Measurements from ENCODE around the gene NAALADL2. TPM values are rescaled to one million over a fixed set of nuclear protein-coding genes. Genes with fewer than 3 reads are reported as not detected.

NAALADL2 gene
- total RNA-seq, 1 donor = 13.4 TPM

DNA sequence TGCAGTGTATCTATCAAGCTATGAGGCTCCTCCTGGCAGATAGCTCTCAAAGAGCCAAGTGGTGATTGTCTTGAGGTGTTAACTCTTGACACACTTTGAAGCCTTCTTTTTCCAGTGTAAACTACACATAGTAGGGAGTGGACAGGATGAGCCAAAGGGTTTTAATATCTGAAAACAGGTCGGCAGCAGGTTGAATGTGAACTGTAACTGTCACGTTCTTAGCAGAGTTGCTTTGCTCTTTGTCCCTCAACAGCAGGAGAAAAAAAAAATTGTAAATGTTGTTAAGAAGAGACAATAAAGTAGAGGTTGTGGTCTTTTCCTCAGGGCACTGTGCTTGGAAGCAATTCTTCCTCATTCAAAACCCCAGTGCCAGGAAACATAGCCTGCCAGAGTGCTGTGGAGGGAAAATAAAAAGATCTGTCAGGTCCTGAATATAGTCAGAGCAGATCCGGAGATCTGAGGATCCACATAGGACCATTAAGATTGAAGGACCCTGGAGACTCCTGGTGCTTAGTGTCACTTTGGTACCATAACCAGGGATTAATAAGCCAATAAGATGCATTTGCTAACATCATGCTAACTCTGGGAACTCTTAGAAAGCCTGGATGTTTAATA, 229.7 kb downstream of the NAALADL2 start:
- TF ChIP-seq, protein P1, sequence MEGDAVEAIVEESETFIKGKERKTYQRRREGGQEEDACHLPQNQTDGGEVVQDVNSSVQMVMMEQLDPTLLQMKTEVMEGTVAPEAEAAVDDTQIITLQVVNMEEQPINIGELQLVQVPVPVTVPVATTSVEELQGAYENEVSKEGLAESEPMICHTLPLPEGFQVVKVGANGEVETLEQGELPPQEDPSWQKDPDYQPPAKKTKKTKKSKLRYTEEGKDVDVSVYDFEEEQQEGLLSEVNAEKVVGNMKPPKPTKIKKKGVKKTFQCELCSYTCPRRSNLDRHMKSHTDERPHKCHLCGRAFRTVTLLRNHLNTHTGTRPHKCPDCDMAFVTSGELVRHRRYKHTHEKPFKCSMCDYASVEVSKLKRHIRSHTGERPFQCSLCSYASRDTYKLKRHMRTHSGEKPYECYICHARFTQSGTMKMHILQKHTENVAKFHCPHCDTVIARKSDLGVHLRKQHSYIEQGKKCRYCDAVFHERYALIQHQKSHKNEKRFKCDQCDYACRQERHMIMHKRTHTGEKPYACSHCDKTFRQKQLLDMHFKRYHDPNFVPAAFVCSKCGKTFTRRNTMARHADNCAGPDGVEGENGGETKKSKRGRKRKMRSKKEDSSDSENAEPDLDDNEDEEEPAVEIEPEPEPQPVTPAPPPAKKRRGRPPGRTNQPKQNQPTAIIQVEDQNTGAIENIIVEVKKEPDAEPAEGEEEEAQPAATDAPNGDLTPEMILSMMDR (IDR thresholded peaks at IDR 0.05; ENCODE audit: insufficient read depth, low read depth, low read length) = no peak
- DNase-seq (ENCODE audit: low read depth) = no peak
- H3K4me3 ChIP-seq (ENCODE audit: low read depth, low read length) = no peak overlapping the region

DNA sequence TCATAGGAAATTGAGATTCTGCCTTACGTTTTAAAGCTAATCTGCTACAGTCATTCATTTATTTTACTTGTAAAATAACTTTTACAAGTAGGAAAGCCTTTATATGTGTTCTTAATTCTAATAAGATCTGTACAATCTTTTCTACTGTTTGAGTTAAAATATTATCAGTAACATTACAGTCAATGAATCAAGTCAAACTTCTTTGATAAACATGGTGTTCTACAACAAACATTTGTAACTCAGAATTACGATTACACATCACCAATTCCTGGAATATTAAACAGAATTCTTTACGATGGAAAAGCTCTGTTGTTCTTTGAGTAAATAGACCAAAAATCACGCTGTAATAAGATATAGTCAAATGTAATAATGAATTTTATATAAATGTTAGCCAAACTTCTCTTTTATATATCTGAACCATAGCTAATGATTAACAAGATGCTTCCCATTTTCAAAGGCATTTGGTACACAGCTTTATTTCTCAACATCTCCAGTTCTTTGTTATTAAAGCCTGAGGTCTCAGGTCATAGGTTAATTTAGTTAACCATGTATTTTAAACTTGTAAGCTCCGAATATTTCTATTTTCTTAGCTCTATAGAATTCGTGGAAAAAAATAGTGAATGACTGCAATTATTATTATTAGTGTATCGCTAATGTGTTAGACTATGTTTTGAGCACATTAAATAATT, 232.4 kb downstream of the NAALADL2 start:
- DNase-seq (ENCODE audit: low read depth) = no peak
- TF ChIP-seq, protein P1 (IDR thresholded peaks at IDR 0.05; ENCODE audit: insufficient read depth, low read depth, low read length) = no peak
- no peak overlapping the region for H3K4me3 ChIP-seq (ENCODE audit: low read depth, low read length)

DNA sequence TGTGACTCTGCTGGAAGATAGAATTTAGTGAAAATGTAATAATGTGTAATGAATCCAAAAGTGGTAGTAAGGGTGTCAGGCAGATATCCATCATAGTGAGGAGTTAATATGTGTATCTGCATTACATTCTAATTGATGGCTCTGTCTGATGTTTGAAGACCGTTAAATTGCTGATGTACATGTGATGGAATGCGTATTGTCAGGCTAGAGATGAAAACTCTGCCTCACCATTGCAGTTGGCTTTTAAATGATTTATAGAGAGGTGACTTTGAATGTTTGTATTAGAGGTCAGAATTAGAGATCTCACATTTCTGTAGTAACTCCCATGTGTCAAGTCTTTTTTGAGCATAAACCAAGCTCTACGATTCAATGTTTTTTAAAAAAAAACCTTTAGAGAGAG, 234.6 kb downstream of the NAALADL2 start:
- no peak for DNase-seq (ENCODE audit: low read depth)
- H3K4me3 ChIP-seq (ENCODE audit: low read depth, low read length) = no peak overlapping the region
- TF ChIP-seq, protein P1 (IDR thresholded peaks at IDR 0.05; ENCODE audit: insufficient read depth, low read depth, low read length) = no peak

DNA sequence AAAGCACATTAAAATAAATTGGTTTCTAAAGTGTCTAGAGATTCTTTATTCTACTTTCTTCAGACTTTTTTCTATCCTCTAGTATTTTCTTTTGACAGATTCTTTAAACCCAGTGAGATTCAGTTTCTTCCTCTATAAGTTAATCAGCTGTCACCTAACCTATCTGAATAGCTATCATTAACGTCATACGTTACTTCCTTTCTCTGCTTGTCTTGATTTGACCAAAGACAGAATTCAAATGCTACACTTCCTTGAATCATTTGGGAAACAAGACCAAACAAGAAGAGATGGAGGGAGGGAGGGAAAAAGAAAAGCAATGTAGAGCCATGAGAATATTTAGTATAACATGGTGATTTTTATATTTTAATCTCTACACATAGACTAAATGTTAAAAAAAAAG, 235.2 kb downstream of the NAALADL2 start:
- no peak overlapping the region for H3K4me3 ChIP-seq (ENCODE audit: low read depth, low read length)
- DNase-seq (ENCODE audit: low read depth) = no peak
- TF ChIP-seq, protein P1 (IDR thresholded peaks at IDR 0.05; ENCODE audit: insufficient read depth, low read depth, low read length) = no peak

DNA sequence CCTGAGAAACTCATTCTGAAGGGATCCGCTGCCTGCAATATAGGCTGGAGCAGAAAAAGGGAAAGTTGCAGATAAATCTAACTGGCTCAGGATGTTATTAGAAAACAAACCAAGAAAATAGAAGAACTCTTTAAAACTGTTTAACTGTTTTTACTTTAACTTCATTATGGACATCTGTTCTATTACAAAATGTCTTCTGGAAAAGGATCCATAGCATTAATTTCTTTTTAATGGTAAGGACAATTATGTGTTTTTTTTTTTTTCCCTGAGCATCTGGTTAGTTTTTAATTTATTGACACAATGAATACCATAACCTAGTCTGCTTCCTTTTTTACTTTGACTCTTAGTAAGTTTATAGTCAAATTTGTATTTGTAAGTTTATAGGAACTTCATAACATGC, 239.5 kb downstream of the NAALADL2 start:
- TF ChIP-seq, protein P1 (IDR thresholded peaks at IDR 0.05; ENCODE audit: insufficient read depth, low read depth, low read length) = no peak
- peak; percentile 19 for DNase-seq (ENCODE audit: low read depth)
- no peak overlapping the region for H3K4me3 ChIP-seq (ENCODE audit: low read depth, low read length)

DNA sequence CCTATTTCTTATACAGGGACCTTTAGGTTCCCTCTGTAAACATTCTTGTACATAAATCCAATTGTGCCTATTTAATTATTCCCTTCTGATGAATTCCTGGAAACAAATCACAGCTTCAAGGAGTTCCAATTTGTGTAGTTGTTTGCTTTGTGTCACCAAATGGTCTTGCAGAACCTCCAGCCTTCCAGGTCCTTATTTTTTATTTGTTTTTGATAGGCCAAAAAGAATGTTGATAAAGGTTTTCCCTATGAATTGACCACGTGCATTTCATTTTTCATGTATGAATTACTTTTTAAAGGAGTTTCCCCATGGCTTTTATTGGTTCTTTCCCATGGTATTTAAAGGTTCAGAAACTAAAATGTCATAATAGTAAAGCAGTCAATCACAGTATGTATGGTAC, 243.0 kb downstream of the NAALADL2 start:
- H3K4me3 ChIP-seq (ENCODE audit: low read depth, low read length) = no peak overlapping the region
- TF ChIP-seq, protein P1 (IDR thresholded peaks at IDR 0.05; ENCODE audit: insufficient read depth, low read depth, low read length) = no peak
- DNase-seq (ENCODE audit: low read depth) = no peak

Measured in fibroblast of villous mesenchyme (primary cell).